ENCODE measurements around the gene CRISPLD2. TPM values are rescaled to one million over a fixed set of nuclear protein-coding genes. Genes with fewer than 3 reads are reported as not detected.

CRISPLD2 gene
- total and polyA plus RNA-seq, 10 of the 15 experiments (the other 5 are each of a cell fraction or from before 2014, with no cell fraction given): 0.03 to 0.30 (median 0.08) TPM; not detected in 5

DNA sequence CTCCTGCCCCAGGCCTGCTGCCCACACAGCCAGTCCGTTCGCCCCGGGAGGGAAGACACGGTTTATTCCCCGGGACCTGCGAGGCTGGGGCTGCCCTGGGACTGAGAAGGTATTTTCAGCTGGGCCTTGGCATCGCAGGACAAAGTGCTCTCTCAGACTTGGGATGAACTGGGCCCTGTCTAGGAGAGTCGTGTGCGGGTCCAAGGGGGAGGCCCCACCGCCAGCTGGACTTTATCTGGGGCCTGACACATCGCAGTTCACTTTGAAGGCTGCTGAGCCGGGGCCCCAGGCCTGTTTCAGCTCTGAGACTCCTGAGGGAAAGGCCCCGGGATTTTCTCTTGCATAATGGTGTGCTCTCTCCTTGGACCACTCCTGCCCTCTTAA lies 6.8 kb downstream of the CRISPLD2 start (continued):
- TF ChIP-seq RELB (IDR thresholded peaks at IDR 0.05; ENCODE audit: low read depth) (no peak), POLR2AphosphoS2 (IDR thresholded peaks at IDR 0.05; ENCODE audit: low read depth, low read length) (no peak), KLF5 (IDR thresholded peaks at IDR 0.05; ENCODE audit: partially characterized antibody) (no peak), SUPT20H (IDR thresholded peaks at IDR 0.05; ENCODE audit: borderline replicate concordance, control insufficient read depth, low read depth, low read length) (no peak), SUZ12 (IDR thresholded peaks at IDR 0.05; ENCODE audit: unreplicated experiment) (no peak)

DNA sequence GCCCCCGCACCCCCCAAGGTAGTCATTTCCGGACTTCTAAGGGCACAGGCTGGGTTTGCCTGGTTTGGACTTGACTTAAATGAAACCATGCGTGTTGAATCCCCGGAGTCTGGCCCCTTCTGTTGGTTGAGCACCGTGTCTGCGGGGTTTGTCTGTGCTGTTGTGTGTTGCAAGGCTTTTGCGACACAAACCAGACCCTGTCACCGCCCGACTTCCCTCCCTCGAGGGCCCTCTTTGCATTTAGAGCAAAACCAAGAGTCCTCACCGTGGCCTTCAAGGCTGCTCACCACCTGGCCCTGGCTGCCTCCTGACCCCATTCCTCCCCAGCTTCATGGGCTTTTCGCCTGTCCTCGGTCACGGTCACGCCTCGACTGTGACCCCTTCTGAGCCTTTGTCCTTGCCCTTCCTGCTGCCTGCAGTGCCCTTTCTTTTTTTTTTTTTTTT lies 7.4 kb downstream of the CRISPLD2 start:
- Histone ChIP-seq H3K27ac (ENCODE audit: control insufficient read depth, insufficient read depth) (no peak overlapping the region), H3K79me2 (ENCODE audit: control insufficient read depth, insufficient read depth, low read length) (no peaks in the 10 kb centered on the region), H2AFZ (ENCODE audit: control insufficient read depth, low read depth, low read length) (no peak overlapping the region), H3K9me3 (replicated peaks; ENCODE audit: control insufficient read depth, insufficient read depth, low read length) (no peaks in the 10 kb centered on the region), H3K36me3 (ENCODE audit: control insufficient read depth in 2 of 2, insufficient read depth in 2 of 2, low read length in 1 of 2) (no peaks in the 10 kb centered on the region), H3K27me3 (replicated peaks in 1 of 2; ENCODE audit: control insufficient read depth in 2 of 2, insufficient read depth in 2 of 2, low read length in 1 of 2) (no peaks in the 10 kb centered on the region; a peak in 2 of 4 replicates), H3K4me1 (ENCODE audit: control insufficient read depth, insufficient read depth, low read length) (no peaks in the 10 kb centered on the region), H3K4me2 (ENCODE audit: control insufficient read depth, insufficient read depth) (no peak overlapping the region), H3K9ac (ENCODE audit: control insufficient read depth, insufficient read depth, low read length) (no peak overlapping the region), H4K20me1 (ENCODE audit: control insufficient read depth, insufficient read depth) (no peaks in the 10 kb centered on the region), H3K4me3 (no peak overlapping the region)
- ChIA-PET CTCF (interaction anchor here (1.1 kb wide), 1 partner anchor 89 kb away, joined by 5 read pairs; no protein-coding TSS in a partner anchor), SMC1A (ENCODE audit: uncharacterized antibody, unreplicated experiment) (no interaction called here), POLR2A (no interaction called here), RAD21 (ENCODE audit: unreplicated experiment) (no interaction called here)
- FAIRE-seq (no peak), ATAC-seq (no peak), DNase-seq (ENCODE audit: low read depth, low spot score) (no peak)
- no TSS peak for BruUV-seq (replicated peaks)
- in situ Hi-C loops (cut with MboI): no loop called here
- 36% methylated on average over 16 of the region's 16 CpGs for whole genome bisulfite sequencing (ENCODE audit: insufficient coverage, insufficient replicate concordance, low lambda C conversion rate, missing lambda C conversion rate)
- TF ChIP-seq MTA3 (IDR thresholded peaks at IDR 0.05; ENCODE audit: borderline replicate concordance, low read length) (no peak), SREBF1 (IDR thresholded peaks at IDR 0.05; ENCODE audit: low read length) (no peak), TBL1XR1 (IDR thresholded peaks at IDR 0.05; ENCODE audit: low read depth, low read length) (no peak), SUPT20H (IDR thresholded peaks at IDR 0.05; ENCODE audit: borderline replicate concordance, control insufficient read depth, low read depth, low read length) (no peak), BACH1 (IDR thresholded peaks at IDR 0.05; ENCODE audit: borderline replicate concordance) (no peak), MEF2A (IDR thresholded peaks at IDR 0.05; ENCODE audit: insufficient read depth, low read depth, low read length) (no peak), SIN3A (IDR thresholded peaks at IDR 0.05; ENCODE audit: low read depth, low read length) (no peak), RB1 (IDR thresholded peaks at IDR 0.05; ENCODE audit: borderline replicate concordance) (no peak), SREBF2 (IDR thresholded peaks at IDR 0.05; ENCODE audit: low read length) (no peak)
- intact Hi-C loops (cut with micrococcal nuclease; ENCODE audit: unreplicated experiment): no loop called here

Measured in GM12878 (cell line).